Peyer's patch (tissue), 4 donors: Measurements from ENCODE around the gene CAPZA3.
"Not testable (repeated sequence)": the region's sequence is repeated elsewhere in the genome, so short reads cannot be mapped to it uniquely, and the experiment has no call there.

Experiments used
- CTCF ChIP-seq, 6 experiments: fragments of 450-650 bp in 4 of 6; fragments of 200-600 bp in 2 of 6; sonication (generic) in 1 of 6; IDR thresholded peaks; one replicate each; pipeline ENCODE4 v1.5.1; 2017 to 2019; ENCODE audit warnings: antibody characterized with exemption in 6 of 6, mild to moderate bottlenecking in 3 of 6, moderate library complexity in 1 of 6
- POLR2A ChIP-seq, 2 donors: fragments of 450-650 bp; IDR thresholded peaks; one replicate each; pipeline ENCODE4 v1.5.1; 2017; ENCODE audit warnings: antibody characterized with exemption in 2 of 2, mild to moderate bottlenecking in 2 of 2, moderate library complexity in 2 of 2

- TF ChIP-seq CTCF, POLR2A (IDR thresholded peaks at IDR 0.05): not testable (repeated sequence)
Observed at GRCh38 chr12:18785465-18785864, 47.5 kb downstream of the CAPZA3 start.
